Astrocyte (in vitro differentiated cells and primary cell): ENCODE measurements around the gene PURB. TPM values are rescaled to one million over a fixed set of nuclear protein-coding genes. Genes with fewer than 3 reads are reported as not detected.

Experiments used
- DNase-seq: peaks from one replicate; pipeline ENCODE4 v3.0.0-alpha.2; 2010; ENCODE audit warnings: low read depth
- FAIRE-seq: peaks from 2 replicates; lab custom pipeline; 2011; peaks lifted over from hg19 to GRCh38; lab: Jason Lieb, UNC
- H2AFZ ChIP-seq: 2 replicates; pipeline ENCODE4 v1.6.0; 2012; ENCODE audit warnings: low read depth, low read length, inconsistent platforms
- H3K27ac ChIP-seq: 2 replicates; pipeline ENCODE4 v1.5.1; 2011; ENCODE audit warnings: low read depth, low read length, inconsistent platforms
- H3K27me3 ChIP-seq: 2 replicates; pipeline ENCODE4 v1.6.0; 2011; ENCODE audit warnings: low read length, inconsistent platforms; ENCODE audit not compliant: insufficient read depth
- H3K36me3 ChIP-seq: 2 replicates; pipeline ENCODE4 v1.5.1; 2011; ENCODE audit warnings: low read length, inconsistent platforms; ENCODE audit not compliant: insufficient read depth
- H3K4me1 ChIP-seq: 2 replicates; pipeline ENCODE4 v1.5.1; 2011; ENCODE audit warnings: low read length, inconsistent platforms; ENCODE audit not compliant: insufficient read depth
- H3K4me2 ChIP-seq: 2 replicates; pipeline ENCODE4 v1.6.0; 2012; ENCODE audit warnings: low read length, inconsistent platforms
- H3K4me3 ChIP-seq: 2 replicates; pipeline ENCODE4 v1.5.1; 2011; ENCODE audit warnings: low read depth, mild to moderate bottlenecking, low read length, inconsistent platforms; ENCODE audit not compliant: insufficient read depth
- H3K79me2 ChIP-seq: 2 replicates; pipeline ENCODE4 v1.6.0; 2012; ENCODE audit warnings: mild to moderate bottlenecking, low read length, inconsistent platforms; ENCODE audit not compliant: insufficient read depth
- H3K9ac ChIP-seq: 2 replicates; pipeline ENCODE4 v1.6.0; 2012; ENCODE audit warnings: mild to moderate bottlenecking, low read length, inconsistent platforms
- H3K9me3 ChIP-seq: 2 replicates; pipeline ENCODE4 v1.5.1; 2012; ENCODE audit warnings: low read depth, mild to moderate bottlenecking, low read length, inconsistent platforms; ENCODE audit not compliant: insufficient read depth
- H4K20me1 ChIP-seq: 2 replicates; pipeline ENCODE4 v1.6.0; 2012; ENCODE audit warnings: low read length, inconsistent platforms; ENCODE audit not compliant: insufficient read depth
- H3K27ac Mint-ChIP-seq: one replicate; pipeline ENCODE4 v1.8.0; 2021; ENCODE audit warnings: mild to moderate bottlenecking, mixed read lengths; ENCODE audit not compliant: unreplicated experiment
- H3K27me3 Mint-ChIP-seq: one replicate; pipeline ENCODE4 v1.8.0; 2021; ENCODE audit warnings: low read depth, mixed read lengths; ENCODE audit not compliant: unreplicated experiment
- H3K36me3 Mint-ChIP-seq: one replicate; pipeline ENCODE4 v1.8.0; 2021; ENCODE audit warnings: low read depth, mixed read lengths; ENCODE audit not compliant: unreplicated experiment
- H3K4me1 Mint-ChIP-seq: one replicate; pipeline ENCODE4 v1.8.0; 2021; ENCODE audit warnings: low read depth, mixed read lengths; ENCODE audit not compliant: unreplicated experiment
- H3K4me3 Mint-ChIP-seq: one replicate; pipeline ENCODE4 v1.8.0; 2021; ENCODE audit warnings: mild to moderate bottlenecking, moderate library complexity, mixed read lengths; ENCODE audit not compliant: unreplicated experiment
- H3K9me3 Mint-ChIP-seq: one replicate; pipeline ENCODE4 v1.8.0; 2021; ENCODE audit warnings: mild to moderate bottlenecking, mixed read lengths; ENCODE audit not compliant: unreplicated experiment
- EZH2 ChIP-seq: IDR thresholded peaks from 2 replicates; pipeline ENCODE4 v1.6.1; 2012; ENCODE audit warnings: mild to moderate bottlenecking, low read length, inconsistent platforms; ENCODE audit not compliant: insufficient read depth
- total RNA-seq: library from RNA; stranded (reverse); gene quantifications from 2 replicates; pipeline ENCODE4 v1.2.1, GENCODE V29; 2021
- TF ChIP-seq, protein P1 (sequence below): IDR thresholded peaks from 2 replicates; pipeline ENCODE4 v1.5.1; 2011; ENCODE audit warnings: low read depth, mild to moderate bottlenecking, inconsistent platforms, low read length, moderate library complexity; ENCODE audit not compliant: insufficient read depth

Gene PURB
- total RNA-seq, 1 donor from 2014 or later, result 26.3 TPM

DNA sequence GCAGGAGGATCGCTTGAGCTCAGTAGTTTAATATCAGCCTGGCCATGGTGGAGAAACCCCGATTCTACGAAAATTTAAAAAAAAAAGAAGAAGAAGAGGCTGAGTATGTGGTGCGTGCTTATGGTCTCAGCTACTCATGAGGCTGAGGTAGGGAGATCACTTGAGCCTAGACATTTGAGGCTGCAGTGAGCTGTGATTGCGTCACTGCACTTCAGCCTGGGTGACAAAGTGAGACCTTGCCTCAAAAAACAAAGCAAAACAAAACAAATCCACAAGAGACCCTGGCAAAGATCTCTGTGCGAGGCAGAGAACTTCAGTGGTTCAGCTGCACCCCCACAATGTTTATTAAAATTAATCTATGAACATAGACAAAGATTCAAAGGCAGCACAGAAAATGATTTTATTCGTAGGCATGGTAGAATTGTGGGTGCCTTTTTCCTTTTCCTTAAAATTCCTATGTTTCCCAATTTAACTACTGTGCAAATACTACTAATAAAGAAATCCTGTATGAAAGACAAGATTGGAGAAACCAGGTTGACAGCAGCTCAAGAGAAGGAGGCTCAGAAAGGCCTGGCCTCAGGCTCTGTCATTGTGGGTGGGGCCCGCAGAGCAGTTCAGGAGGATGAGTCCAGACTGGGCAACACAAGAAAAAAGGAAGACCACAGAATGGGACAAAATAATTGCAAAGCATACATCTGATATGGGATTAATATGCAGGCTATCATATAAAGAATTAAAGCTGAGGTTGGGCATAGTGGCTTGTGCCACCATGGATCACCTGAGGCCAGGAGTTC lies 24.5 kb upstream of the PURB start:
- no peak overlapping the region for H3K27ac ChIP-seq
- no peak overlapping the region for H3K27ac Mint-ChIP-seq
- H3K4me2 ChIP-seq, result no peak overlapping the region
- DNase-seq, result no peak
- peaks cover 1% of the 10 kb centered on the region for H3K9me3 Mint-ChIP-seq
- no peaks in the 10 kb centered on the region for H3K27me3 ChIP-seq
- H4K20me1 ChIP-seq, result peaks cover 3% of the 10 kb centered on the region
- H3K9ac ChIP-seq, result no peak overlapping the region
- no peak for FAIRE-seq
- TF ChIP-seq EZH2, result no peak
- TF ChIP-seq, protein P1, sequence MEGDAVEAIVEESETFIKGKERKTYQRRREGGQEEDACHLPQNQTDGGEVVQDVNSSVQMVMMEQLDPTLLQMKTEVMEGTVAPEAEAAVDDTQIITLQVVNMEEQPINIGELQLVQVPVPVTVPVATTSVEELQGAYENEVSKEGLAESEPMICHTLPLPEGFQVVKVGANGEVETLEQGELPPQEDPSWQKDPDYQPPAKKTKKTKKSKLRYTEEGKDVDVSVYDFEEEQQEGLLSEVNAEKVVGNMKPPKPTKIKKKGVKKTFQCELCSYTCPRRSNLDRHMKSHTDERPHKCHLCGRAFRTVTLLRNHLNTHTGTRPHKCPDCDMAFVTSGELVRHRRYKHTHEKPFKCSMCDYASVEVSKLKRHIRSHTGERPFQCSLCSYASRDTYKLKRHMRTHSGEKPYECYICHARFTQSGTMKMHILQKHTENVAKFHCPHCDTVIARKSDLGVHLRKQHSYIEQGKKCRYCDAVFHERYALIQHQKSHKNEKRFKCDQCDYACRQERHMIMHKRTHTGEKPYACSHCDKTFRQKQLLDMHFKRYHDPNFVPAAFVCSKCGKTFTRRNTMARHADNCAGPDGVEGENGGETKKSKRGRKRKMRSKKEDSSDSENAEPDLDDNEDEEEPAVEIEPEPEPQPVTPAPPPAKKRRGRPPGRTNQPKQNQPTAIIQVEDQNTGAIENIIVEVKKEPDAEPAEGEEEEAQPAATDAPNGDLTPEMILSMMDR, result no peak
- H3K36me3 ChIP-seq, result no peaks in the 10 kb centered on the region
- peaks cover 6% of the 10 kb centered on the region for H3K27me3 Mint-ChIP-seq
- H3K9me3 ChIP-seq, result no peaks in the 10 kb centered on the region
- no peak overlapping the region for H2AFZ ChIP-seq
- H3K36me3 Mint-ChIP-seq, result no peaks in the 10 kb centered on the region
- H3K4me1 ChIP-seq, result no peaks in the 10 kb centered on the region
- no peak overlapping the region for H3K4me3 ChIP-seq
- H3K4me1 Mint-ChIP-seq, result no peaks in the 10 kb centered on the region
- no peaks in the 10 kb centered on the region for H3K79me2 ChIP-seq
- no peak overlapping the region for H3K4me3 Mint-ChIP-seq

DNA sequence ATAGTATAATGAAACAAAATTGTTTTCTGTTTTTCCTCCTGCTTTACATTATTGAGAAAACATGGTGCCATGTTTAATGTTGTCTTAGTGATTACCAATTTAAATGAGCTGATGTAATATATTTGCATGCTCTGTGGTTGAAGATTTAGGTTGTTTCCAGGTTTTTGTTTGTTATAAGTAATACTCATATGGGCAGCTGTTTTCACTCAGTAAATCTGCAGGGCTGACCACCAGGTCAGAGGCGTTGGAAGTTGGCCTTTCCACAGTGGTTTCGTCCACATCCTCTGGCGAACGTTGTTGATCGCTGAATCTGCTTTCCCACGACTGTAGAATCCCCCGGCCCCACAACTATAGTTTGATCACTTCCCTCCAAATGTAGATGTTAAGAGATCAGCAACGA lies 21.6 kb upstream of the PURB start:
- Histone ChIP-seq H3K36me3 (no peaks in the 10 kb centered on the region), H3K4me2 (no peak overlapping the region), H3K79me2 (no peaks in the 10 kb centered on the region), H2AFZ (no peak overlapping the region), H3K4me1 (no peaks in the 10 kb centered on the region), H3K9me3 (no peaks in the 10 kb centered on the region), H3K27me3 (no peaks in the 10 kb centered on the region), H3K9ac (no peak overlapping the region), H3K27ac (no peak overlapping the region), H4K20me1 (no peaks in the 10 kb centered on the region), H3K4me3 (no peak overlapping the region)
- Mint-ChIP-seq H3K27me3 (peaks cover 6% of the 10 kb centered on the region), H3K4me1 (no peaks in the 10 kb centered on the region), H3K27ac (no peak overlapping the region), H3K36me3 (no peaks in the 10 kb centered on the region), H3K4me3 (no peak overlapping the region), H3K9me3 (peaks cover 1% of the 10 kb centered on the region)
- FAIRE-seq (no peak), DNase-seq (no peak)
- TF ChIP-seq EZH2, result no peak
- TF ChIP-seq, protein P1, result no peak

DNA sequence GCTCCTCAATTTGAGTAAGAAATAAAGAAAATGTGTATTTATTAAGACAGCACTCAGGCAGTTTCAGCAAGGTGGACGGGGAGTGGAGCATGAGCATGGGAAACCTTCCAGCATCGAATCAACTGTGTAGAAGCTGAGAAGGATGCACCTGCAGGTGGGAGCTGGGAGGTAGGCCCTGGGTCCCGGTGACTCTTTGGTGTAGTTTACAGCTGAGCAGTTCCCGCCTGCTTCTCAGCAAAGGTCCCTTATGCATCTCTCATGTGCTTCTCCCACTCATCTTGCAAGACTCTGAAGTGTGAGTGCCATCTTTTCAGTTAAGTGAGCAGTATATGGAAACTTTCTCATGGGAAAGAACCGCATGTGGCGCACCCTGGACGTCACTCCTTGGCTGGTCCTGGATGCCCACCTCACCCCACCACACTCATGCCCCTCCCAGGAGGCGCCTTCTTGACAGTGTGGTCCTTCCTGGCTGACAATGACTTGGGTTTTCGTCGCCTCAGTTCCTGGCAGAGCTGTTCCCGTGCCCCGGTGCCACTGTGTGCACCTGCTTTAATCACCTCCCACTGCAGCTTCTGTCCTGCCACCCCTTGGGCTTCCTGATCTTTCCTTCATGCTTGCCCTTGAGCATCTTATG lies 19.8 kb upstream of the PURB start:
- H3K4me2 ChIP-seq, result no peak overlapping the region
- FAIRE-seq, result no peak
- no peak overlapping the region for H2AFZ ChIP-seq
- no peak overlapping the region for H3K27ac Mint-ChIP-seq
- H3K36me3 ChIP-seq, result no peaks in the 10 kb centered on the region
- peaks cover 1% of the 10 kb centered on the region for H3K9me3 Mint-ChIP-seq
- H3K9ac ChIP-seq, result no peak overlapping the region
- DNase-seq, result no peak
- H3K4me1 Mint-ChIP-seq, result no peaks in the 10 kb centered on the region
- no peaks in the 10 kb centered on the region for H3K27me3 ChIP-seq
- H3K36me3 Mint-ChIP-seq, result no peaks in the 10 kb centered on the region
- no peak overlapping the region for H3K27ac ChIP-seq
- no peaks in the 10 kb centered on the region for H3K9me3 ChIP-seq
- H3K4me3 Mint-ChIP-seq, result no peak overlapping the region
- TF ChIP-seq, protein P1, result no peak
- TF ChIP-seq EZH2, result no peak
- no peaks in the 10 kb centered on the region for H4K20me1 ChIP-seq
- no peaks in the 10 kb centered on the region for H3K4me1 ChIP-seq
- no peaks in the 10 kb centered on the region for H3K79me2 ChIP-seq
- peaks cover 6% of the 10 kb centered on the region for H3K27me3 Mint-ChIP-seq
- no peak overlapping the region for H3K4me3 ChIP-seq
